Endometrial microvascular endothelial cells (primary cell): ENCODE results near the gene FAM111B. TPM values are rescaled to one million over a fixed set of nuclear protein-coding genes. Genes with fewer than 3 reads are reported as not detected.

ENCODE experiments used
- in situ Hi-C: cut with HindIII; loops from 2 replicates; pipeline ENCODE4 v1.10.0; 2017; ENCODE audit warnings: low sequenced_read_pairs, low pct_unique_long_range_greater_than_20kb; ENCODE audit errors: inconsistent ontology term
- total RNA-seq: library from RNA; depleted of rRNA; stranded (reverse); fragments of >200 nt; gene quantifications from one replicate; pipeline ENCODE4 v1.2.3, GENCODE V29; 2015; ENCODE audit errors: inconsistent ontology term

Gene FAM111B
- total RNA-seq, 1 donor from 2014 or later, result 14.6 TPM

DNA sequence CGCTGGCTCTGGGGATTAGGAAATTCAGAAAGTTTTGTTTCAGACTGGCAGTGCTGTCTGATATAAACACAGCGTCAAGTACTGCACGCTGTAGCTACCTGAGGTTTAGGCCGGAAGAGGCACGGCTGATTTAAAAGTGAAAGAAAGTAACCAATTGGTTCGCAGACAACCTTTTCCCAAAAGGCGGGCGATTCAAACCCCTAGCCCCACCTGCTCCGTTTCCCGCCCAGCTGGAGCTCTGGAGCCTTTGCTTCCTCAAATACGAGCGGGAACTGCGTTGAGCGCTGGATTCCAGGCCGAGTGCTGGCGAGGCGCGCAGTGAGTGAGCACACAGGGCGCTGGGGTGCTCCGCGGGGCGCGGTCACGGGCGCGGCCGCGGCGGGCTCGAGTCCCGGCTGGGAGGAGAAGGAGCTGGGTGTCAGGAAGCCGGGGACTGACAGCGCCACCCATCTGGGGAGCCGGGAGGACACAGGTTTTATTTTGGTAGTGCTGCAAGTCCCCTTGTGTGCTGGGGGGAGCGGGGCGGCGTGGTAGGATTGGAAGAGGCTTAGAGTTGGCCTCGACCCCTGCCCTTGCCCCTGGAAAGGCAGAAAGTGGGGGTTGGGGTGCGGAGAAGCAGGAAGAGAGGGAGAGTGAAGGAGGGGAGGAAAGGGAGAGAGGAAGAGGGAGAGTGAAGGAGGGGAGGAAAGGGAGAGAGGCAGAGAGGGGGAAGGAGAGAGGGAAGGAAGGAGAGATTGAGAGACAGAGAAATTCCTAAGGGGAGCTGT lies 37.7 kb downstream of the FAM111B start:
- in situ Hi-C loops, result no loop called here

DNA sequence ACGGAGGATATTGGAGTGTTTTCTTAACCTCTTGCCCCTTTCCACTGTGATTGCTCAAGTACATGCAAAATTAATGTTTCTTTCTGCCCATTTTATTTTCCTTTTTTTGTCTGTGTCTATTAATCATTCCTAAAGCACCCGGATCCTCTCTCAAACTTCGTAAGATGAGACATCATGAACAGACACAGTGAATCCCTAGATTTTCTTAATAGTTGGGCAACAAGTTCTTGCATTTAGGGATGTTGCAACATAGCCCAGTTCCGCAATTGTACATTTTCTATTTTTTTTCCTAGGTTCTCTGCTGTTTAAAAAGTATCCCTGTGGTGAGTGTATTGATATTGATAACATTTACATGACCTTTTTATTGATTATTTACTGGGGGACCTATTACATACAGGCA lies 38.5 kb downstream of the FAM111B start:
- in situ Hi-C loops, result no loop called here

DNA sequence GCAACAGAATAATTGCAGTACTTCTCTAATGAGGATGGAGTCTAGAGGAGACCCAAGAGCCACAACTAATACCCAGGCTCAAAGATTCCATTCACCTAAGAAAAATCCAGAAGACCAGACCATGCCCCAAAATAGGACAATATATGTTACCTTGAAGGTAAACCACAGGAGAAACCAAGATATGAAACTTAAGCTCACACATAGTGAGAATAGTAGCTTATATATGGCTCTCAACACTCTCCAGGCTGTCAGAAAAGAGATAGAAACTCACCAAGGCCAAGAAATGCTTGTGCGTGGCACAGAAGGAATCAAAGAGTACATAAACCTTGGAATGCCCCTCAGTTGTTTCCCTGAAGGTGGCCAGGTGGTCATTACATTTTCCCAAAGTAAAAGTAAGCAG lies 44.7 kb downstream of the FAM111B start:
- in situ Hi-C loops, result no loop called here

DNA sequence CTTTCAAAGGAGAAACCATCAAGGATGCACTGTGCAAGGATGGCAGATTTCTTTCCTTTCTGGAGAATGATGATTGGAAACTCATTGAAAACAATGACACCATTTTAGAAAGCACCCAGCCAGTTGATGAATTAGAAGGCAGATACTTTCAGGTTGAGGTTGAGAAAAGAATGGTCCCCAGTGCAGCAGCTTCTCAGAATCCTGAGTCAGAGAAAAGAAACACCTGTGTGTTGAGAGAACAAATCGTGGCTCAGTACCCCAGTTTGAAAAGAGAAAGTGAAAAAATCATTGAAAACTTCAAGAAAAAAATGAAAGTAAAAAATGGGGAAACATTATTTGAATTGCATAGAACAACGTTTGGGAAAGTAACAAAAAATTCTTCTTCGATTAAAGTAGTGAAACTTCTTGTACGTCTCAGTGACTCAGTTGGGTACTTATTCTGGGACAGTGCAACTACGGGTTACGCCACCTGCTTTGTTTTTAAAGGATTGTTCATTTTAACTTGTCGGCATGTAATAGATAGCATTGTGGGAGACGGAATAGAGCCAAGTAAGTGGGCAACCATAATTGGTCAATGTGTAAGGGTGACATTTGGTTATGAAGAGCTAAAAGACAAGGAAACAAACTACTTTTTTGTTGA lies 45.4 kb downstream of the FAM111B start:
- in situ Hi-C loops, result no loop called here

DNA sequence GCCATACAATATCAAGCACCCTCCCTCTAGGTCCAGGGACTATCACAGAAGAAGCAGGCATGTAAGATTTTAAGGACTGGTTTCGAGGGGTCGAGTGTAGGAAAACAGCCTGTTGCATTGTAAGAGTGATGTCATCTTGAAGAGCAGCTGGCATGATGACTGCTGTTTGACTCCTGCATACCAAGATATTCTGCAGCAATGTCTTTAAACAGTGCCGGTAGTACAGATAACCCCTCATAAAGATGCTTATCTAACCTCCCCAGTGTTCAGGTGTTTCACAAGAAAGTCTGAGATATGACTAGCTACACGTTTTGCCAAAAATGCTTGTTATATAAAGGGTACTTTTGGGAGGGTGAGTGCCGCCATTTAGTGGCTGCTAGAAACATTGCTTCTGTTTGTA lies 47.6 kb downstream of the FAM111B start:
- in situ Hi-C loops, result no loop called here

DNA sequence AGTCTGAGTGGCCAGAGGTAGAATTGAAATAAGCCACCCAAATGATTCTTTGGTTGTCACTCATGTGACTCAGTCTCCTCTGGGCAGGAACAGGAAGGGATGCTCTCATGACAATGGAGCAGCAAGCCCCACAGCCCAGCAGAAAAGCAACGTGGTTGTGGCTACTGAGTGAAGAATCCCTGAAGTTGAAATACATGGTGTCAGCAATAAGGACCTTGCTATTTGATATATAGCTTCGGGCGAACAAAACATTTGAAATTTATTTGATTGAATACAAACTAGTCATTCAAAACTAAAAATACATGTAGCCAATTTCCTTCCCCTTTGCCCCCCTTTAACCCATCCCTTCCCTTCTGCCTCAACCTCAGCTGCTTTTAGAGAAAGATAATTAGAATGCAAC lies 50.4 kb downstream of the FAM111B start:
- in situ Hi-C loops, result no loop called here

DNA sequence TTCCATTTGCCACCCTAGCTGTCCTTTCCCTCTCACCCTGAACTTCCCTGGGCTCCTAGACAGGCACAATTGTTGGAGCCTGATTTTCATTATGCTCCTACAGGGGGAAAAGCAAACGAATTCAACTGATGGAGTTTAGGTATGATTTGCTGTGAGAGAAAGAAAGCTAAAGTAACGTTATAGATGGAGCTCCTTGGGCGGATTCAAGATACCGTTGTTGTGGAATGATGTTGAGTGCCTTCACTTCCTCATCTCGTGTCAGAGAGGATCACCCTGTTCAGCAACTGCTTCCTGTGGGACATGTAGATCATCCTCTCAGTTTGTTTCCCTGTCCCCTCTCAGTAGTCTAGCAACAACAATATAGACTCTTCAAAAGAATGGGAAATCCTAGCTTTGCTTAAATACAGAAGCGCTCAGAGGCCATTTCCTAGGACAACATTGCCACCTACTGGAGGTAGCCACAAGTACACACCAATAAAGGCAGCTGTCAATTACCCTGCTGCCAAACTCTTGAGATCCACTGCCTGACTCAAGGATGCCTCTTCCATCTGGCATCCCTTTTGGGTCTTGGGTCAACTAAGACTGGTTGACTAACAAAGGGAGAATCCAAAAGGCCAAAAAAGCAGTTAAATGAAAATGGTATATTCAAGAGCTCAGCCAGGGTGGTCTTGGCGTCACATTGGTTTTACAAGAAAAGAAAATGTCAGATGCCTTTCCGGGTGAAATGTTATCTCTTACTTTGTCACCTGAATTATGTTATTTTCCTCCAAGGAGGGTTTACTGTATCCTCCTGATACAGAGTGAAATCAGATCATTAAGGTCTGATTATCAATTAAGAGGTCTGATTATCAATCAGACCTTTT lies 51.4 kb downstream of the FAM111B start:
- in situ Hi-C loops, result no loop called here

DNA sequence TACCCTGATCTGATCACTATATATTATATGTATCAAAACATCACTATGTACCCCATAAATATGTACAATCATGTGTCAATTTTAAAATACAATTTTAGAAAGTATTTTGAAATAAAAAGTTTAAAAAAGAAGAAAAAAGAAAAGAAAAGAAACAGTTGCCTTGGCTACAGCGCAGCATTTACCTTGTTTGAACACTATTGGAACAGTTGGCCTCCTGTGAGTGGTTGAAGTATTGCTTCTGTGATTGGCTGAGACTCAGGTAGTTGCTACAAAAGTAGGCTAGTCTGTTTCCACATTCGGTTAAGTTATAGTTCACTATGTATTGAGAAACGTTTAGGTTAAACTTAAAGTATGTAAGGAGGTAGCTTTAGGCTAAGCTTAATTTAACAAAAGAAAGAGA lies 57.0 kb downstream of the FAM111B start:
- in situ Hi-C loops, result no loop called here

DNA sequence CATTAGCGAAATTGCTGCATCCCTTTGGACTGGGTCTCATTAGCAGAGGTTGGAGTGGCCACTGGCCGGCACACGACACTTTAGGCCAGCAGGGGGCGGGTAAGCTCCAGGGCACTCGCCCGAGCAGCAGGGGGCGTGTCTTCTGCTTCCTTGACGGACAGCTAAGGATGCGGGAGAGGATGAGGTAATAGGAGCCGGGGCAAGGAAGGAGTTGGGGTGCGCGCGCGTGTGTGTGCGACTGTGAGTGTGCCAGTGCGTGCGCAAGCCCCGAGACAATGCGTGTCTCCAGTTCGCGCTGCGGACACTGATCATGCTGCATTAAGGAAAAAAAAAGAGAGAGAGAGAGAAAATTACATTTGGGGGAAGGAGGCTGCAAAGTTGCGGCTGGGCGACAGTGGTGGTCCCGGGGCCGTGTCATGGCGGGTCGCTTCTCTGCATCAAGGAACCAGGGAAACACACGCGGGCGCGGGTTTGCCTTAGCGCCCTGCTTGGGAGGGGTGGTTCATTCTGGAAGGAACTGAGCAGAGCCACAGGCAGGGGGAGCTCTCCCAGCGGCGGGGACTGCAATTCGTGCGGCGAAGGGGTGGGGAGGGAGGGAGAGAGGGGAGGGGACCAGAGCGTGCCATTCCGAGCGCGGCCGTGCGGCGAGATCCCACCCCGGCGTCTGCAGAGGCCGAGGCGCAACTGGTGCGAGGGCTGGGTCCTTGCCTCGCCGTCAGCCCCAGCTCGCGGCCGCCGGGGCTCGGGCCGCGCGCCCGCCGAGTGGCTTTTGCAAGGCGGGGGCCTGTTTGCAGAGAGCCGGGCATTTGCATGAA lies 64.7 kb downstream of the FAM111B start, which contains the start of gene DTX4:
DTX4 (plus strand) TSS at position 625 of the 815 bp plus-strand sequence. CDS start 464 bp downstream, outside the sequence.
- in situ Hi-C loops, result no loop called here

DNA sequence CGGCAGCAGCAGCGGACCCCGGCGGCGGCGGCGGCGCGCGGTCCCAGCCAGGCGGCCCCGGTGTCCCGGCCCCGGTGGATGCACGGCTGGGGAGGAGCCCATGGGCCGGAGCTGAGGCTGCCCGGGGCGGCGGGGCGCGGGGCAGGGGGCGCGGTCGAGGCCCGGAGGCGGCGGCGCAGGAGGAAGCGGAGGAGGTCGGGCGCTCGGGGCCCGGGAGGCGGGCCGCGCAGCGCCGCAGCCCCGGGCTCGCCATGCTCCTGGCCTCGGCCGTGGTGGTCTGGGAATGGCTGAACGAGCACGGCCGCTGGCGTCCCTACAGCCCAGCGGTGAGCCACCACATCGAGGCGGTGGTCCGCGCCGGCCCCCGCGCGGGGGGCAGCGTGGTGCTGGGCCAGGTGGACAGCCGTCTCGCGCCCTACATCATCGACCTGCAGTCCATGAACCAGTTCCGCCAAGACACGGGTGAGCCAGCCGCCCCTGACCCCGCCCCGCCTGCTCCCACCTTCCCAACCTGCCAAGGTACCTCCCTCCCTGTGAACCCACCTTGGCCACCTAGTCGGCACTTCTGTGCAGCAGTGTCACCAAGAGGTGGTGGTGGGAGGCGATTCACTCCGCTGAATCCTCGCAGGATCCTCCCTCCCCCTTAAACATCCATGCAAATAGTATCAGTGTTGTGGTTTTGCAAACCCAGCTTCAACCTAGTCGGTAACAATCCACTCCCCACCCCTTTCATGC lies 65.5 kb downstream of the FAM111B start:
- in situ Hi-C loops, result no loop called here

DNA sequence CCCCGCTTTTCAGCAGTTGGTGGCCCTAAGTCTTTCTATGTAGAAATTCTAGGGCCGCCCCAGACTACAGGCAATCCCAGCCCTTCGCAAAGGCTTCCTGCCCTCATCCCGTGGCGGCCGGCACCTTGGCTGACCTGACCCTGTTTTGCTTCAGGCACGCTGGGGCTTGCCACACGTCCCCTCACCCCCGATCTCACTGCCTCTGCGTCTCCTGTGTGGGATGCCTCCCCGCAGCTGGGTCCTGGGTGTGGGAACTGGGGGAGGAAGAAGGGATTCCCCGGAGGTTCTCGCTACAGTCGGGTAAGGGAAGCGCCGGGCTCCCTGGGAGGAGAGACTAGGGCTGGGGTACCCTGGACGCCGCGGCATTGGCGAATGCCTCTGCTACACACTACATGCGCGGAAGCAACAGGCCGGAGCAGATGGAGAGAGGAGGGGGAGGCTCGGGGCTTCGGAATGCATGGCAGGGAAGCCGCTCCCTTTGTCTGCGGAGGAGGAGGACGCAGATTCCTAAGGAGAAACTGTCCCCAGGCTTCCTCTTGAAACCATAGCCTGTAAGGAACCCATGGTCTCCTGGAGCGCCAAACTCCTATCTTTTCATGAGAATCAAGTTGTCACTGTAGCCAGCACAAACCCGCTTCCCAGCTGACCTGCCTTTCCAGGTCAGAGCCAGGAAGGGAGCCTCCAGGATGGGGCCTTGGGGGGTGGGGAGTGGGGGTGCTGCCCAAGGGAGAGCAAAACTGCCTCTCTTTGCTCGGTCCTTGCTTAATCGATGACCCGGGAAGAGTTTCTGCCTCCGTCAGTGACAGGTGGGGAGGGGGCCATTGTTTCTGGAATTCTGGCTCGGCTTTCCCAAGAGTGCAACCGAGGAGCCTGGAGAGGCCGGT lies 66.3 kb downstream of the FAM111B start:
- in situ Hi-C loops, result no loop called here

DNA sequence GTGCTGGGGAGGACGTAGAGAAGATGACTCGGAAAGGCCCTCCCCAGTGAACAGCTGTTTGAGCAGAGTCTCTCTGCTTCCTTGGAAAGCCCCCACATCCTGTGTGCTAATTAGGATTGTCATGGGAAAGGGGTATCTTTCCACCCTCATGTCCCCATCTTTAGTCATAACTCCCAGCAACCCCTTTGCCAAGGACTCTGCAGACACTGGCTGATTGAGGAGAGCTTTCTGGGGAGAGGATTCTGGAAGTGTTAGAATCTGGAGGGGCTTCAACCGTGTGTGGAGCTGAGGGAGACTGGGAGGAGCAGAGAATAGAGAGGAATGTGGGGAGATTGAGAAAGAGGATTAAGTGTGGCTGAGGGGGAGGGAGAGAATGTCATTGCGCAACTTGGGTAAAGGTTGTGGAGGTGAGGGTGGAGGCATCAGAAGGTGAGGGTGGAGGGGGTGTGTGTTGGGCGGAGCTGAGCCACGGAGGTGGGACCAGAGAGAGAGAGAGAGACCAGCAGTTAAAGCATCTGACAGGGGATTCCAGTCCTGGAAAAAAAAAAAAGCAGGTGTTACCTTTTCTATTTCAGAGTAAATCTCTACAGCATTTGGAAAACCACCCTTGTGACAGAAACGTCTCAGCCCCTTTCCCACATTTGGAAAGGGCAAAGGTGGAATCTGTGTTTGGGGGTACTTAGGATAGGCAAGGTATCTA lies 67.1 kb downstream of the FAM111B start:
- in situ Hi-C loops, result no loop called here

DNA sequence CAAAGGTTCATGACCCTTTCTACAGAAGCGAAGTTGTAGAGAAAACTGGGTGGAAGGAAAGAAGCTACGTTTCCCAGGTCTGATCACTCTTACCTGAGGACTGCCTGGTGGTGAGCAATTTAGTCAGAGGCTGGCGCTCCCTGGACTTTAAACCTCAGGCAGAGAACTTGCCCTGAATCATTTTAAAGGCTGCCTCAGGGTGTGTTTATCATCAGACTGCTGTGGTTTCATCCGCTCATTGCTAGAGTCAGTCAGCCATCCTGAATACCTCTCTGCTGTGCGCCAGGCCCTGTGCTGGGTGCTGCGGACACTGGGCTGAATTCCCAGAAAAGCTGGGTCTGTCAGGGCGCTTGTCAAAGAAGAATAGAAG lies 67.6 kb downstream of the FAM111B start:
- in situ Hi-C loops, result no loop called here

DNA sequence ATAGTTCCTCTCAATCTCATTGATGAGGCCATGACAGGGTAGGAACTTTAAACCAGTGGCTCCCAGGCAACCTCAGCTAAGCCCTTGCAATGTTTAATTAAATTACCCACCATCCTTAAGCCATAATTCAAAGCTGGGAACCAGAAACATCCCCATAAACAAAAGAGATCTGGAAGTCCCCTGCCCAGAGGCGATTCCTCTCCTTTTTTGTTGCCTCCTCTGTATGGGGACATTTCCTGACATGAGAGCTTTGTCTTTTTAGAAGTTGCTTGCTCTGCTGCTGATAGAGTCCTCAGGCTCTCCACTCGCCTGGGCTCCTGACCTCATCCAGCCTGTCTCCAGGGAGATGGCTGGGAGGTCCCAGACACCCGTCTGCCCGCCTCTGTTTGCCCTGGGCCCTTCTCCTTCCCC lies 68.1 kb downstream of the FAM111B start:
- in situ Hi-C loops, result no loop called here

DNA sequence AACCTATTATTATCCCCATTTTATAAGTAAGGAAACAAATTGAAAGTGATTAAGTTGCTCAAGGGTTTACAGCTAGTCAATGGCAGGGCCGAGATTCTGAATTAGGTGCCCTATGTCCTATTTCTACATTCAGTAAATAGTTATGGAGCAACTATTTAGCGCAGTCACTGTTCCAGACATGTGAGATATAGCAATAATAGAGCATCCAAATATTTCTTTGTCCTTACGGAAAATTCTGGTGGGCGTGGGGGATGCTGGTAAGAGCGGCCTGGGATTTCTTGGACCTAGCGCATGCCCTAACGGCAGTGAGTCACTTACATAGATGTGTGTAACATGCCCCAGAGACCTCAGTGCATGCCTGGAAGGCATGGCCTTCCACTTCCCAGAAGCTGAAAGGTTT lies 69.3 kb downstream of the FAM111B start:
- in situ Hi-C loops, result no loop called here
